MG63 (cell line): Measurements from ENCODE around the gene SLC9A8. TPM values are rescaled to one million over a fixed set of nuclear protein-coding genes. Genes with fewer than 3 reads are reported as not detected.

ENCODE experiments used
- DNase-seq: peaks from one replicate; pipeline ENCODE4 v3.0.0-alpha.2; 2020
- H3K27me3 ChIP-seq: fragments of 250-450 bp; sonication (Bioruptor Pico); 2 replicates; pipeline ENCODE4 v1.5.1; 2020; ENCODE audit warnings: mild to moderate bottlenecking, moderate library complexity
- H3K36me3 ChIP-seq: fragments of 250-450 bp; sonication (Bioruptor Pico); 2 replicates; pipeline ENCODE4 v1.5.1; 2020; ENCODE audit warnings: mild to moderate bottlenecking, moderate library complexity
- H3K4me3 ChIP-seq: fragments of 250-450 bp; sonication (Bioruptor Pico); 2 replicates; pipeline ENCODE4 v1.5.1; 2020; ENCODE audit warnings: mild to moderate bottlenecking, moderate library complexity
- H3K9me3 ChIP-seq: fragments of 250-450 bp; sonication (Bioruptor Pico); 2 replicates; pipeline ENCODE4 v1.5.1; 2020; ENCODE audit warnings: mild to moderate bottlenecking, moderate library complexity
- total RNA-seq: library from RNA; depleted of rRNA; stranded (reverse); fragments of >200 nt; shearing (Covaris generic); gene quantifications from 2 replicates; pipeline ENCODE4 v1.2.3, GENCODE V29; 2014; ENCODE audit warnings: low replicate concordance

The SLC9A8 gene
- total RNA-seq, 1 experiment from 2014 or later: 3.2 TPM

DNA sequence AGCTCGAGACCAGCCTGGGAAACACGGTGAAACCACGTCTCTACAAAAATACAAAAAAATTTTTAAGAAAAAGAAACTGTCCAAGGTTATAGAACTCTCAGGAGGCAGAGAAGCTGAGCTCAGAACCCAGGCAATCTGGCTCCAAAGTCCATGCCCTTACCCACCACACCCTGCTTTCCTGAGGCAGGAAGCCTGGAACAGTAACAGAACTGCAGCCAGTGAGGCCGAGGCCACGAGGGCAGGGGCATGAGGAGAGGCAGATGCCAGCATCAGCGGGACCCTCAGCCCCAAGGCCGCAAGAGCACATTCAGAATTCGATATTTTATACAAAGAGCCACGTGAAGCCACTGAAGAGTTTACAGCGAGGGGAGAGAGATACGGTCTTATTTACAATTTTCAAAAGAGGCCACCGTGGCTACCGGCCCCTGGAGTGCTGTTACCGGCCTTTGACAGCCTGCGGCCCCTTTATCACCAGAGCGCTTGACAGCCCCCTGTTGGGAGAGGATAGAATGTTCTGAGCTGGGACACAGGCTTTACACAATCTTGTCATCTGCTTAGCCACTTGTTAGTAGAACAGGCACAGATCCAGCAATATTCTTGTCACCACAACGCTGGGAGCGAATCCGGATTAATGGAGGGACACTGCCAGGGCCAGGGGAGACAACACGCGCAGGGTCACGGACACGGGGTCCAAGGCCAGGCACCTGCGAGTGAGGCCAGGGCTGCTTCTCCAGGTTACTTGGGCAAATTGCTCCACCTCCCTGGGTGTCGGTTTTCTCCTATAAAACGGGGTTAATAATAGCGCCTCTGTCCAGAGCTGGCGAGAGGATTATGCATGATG lies 97.1 kb downstream of the SLC9A8 start:
- no peaks in the 10 kb centered on the region for H3K27me3 ChIP-seq
- H3K36me3 ChIP-seq: peaks cover 56% of the 10 kb centered on the region
- DNase-seq: no peak
- H3K9me3 ChIP-seq: no peaks in the 10 kb centered on the region
- no peak overlapping the region for H3K4me3 ChIP-seq

DNA sequence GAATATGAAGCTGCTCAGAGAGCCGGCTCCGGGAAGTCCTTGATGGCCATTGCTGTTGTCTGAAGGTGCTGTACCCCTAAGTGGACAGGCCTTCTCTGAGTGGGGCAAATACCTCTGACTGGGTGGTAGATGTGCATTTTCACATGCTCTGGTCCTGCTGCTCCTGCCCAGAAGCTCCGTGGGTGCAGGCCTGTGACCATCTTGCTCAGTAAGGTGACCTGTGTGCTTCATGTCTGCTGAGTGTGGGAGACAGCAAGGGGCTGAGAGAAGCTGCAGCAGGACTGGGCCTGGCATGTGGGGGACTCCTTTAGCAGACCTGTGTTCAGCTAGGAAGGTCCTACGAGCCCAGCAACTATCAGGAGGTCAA lies 97.7 kb downstream of the SLC9A8 start:
- peaks cover 50% of the 10 kb centered on the region for H3K36me3 ChIP-seq
- H3K4me3 ChIP-seq: no peak overlapping the region
- H3K27me3 ChIP-seq: no peaks in the 10 kb centered on the region
- H3K9me3 ChIP-seq: no peaks in the 10 kb centered on the region
- DNase-seq: no peak

DNA sequence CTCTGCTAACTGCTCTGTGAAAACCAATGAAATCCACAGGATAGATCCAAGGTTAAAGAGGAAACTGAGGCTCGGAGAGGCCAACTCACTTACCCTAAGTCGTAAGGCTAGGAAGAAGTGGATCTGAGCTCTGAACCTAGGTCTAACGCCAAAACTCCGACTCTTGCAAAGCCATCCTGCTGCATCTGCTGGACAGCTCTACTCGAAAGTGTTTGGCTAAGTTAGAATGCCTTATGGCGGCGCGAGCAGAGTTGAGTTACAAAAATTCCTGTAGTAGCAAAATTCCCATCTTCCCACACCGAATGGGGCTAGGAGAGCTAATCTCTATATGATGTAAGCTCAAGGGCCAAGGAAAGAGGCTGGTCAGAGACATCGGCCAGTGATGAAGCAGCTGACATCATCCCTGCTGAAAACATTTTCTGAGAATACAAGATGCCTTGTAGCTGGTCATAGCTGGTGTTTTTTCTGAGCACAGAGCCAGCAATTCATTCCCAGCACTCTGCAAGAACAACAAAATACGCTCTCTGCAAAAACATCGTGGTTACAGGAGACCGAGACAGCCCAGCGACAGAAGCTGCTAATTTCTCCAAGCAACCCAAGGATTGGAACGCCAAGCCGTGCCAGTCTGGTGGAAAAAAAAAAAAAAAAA lies 100.9 kb downstream of the SLC9A8 start:
- 0 out of 2 replicates have a peak overlapping the region, but pooled peaks have one; percentile 96 for H3K4me3 ChIP-seq
- no peaks in the 10 kb centered on the region for H3K9me3 ChIP-seq
- peaks cover 31% of the 10 kb centered on the region for H3K36me3 ChIP-seq
- DNase-seq: no peak
- no peaks in the 10 kb centered on the region for H3K27me3 ChIP-seq

DNA sequence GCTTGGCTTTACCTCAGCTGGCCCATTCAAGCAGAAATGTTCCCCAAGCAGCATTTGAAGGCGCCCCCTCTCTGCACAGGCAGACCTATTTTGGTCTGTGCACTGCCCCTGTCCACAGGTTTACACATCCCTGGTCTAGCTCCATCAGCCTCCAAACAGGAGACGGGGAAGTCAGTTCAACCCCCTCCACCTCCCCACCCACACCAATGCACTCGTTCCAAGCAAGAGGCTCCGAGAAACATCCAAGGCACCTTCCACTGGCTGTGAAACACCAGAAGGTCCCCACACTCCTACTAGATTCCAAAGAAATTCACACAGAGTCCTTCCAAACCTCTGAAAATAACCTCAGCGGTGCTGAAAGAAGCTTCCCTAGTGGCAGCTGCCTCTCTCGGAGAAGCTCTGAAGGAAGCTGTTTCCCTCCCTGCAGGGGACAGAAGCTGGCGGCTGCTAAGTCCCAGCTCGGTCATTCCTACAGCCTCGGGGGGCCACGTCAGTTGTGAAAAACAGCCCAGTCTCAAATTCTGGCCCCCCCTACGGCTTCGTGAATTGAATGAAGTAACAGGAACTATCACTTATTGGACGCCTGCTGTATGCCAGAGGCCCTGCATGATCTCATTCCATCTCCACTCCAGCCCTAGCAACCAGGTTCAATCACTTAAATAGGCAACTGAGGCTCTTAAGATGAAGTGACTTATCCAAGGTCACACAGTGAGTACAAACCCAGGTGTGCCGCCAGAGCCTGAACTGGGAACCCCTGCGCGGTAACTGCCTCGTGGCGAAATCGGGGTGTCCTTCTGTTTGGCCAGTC lies 101.9 kb downstream of the SLC9A8 start:
- Histone ChIP-seq H3K4me3 (peak overlapping the region; percentile 96), H3K36me3 (peaks cover 23% of the 10 kb centered on the region), H3K9me3 (no peaks in the 10 kb centered on the region), H3K27me3 (no peaks in the 10 kb centered on the region)
- peak; percentile 30 for DNase-seq

DNA sequence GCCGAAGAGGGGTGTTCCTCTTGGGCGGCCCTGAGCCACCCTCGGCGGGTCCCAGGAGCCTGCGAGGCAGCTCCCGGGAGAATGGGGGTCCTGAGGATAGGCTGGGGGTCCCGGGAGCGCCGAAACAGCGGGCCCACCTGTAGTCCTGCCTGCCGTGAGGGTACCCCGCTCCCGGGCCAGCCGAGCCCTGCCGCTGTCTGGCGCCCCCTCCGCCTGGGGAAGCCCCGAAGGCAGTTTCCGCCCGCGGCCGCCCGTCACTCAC lies 102.4 kb downstream of the SLC9A8 start:
- Histone ChIP-seq H3K27me3 (no peaks in the 10 kb centered on the region), H3K36me3 (peaks cover 18% of the 10 kb centered on the region; the same call in 1 of the 2 replicates), H3K9me3 (no peaks in the 10 kb centered on the region), H3K4me3 (peak overlapping the region; percentile 96)
- DNase-seq: no peak

DNA sequence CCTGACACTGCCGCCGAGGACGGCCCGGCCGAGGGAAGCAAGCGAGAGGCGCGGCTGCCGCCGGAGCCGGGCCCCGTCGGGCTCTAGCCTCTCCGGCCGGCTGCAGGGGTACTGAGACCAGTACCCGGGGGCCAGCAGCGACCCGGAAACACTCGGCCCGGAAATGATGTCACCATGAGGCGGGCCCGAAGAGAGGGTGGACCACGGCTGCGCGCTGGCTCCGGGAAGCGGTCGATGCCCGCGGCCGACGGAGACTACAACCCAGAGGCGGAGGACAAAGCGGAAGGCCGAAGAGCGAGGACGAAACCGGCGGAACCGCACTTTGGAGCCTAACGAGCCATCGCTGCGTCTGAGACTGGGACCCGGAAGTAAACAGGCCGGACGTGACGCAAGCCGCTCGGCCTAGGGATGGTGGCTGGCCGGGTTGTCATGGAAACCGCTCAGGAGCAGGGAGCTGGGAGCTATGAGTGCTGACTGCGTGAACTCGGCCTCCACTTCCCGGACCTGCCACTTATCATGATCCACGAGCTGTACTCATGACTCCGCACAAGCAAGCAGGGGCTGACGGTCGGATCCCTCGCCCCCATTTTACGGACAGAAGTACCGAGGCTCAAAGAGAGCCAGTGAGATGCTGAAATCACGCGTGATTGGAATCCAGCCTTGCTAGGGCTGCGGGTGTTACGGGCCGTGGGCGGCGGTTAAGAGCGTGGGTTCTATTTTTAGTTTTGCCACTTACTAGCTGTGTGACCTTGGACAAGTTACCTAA lies 102.9 kb downstream of the SLC9A8 start, which contains the start of gene SPATA2:
SPATA2 (minus strand) TSS at position 150 of the 766 bp plus-strand sequence. CDS start 7,039 bp downstream, outside the sequence.
- Histone ChIP-seq H3K9me3 (no peaks in the 10 kb centered on the region), H3K27me3 (no peaks in the 10 kb centered on the region), H3K36me3 (peaks cover 16% of the 10 kb centered on the region; the same call in 1 of the 2 replicates), H3K4me3 (peak within 1 kb of the TSS; percentile 96)
- DNase-seq: peak; percentile 97

DNA sequence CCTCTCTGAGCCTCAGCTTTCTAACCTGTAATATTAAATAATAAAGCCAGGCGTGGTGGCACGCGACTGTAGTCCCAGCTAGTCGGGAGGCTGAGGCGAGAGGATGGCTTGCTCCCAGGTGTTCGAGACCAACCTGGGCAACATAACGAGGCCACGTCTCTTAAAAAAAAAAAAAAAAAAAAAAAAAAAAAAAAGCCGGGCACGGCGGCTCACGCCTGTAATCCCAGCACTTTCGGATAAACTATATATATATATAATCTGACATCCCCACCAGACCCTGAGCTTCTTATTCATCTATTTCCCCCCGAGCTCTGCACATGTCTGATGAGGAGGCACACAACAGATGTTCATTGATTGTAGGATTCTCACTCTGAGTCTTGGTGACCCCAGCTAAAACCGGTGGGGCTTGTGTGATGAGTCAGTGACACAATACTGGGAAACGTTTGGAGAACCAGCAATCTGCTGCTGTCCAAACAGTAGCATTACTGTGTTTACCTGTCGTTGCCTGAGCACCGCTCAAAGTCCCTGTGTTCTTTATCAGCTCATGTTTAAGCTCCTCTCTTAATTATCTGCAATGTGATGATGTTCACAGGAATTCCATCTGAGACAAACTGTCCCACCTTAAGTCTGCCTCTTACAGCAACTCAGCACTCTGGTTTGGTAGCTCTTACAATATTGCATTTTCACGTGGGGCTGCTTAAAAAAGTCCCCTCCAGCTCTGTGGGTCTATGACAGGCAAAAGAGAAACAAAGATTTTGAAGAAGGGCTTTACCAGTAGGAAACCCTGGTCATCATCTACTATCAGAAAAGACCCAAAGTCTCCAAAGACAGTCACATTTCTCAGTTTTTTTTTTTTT lies 103.7 kb downstream of the SLC9A8 start:
- peak overlapping the region; percentile 96 for H3K4me3 ChIP-seq
- H3K36me3 ChIP-seq: peaks cover 10% of the 10 kb centered on the region; the same call in 1 of the 2 replicates
- DNase-seq: peak; percentile 21
- H3K27me3 ChIP-seq: no peaks in the 10 kb centered on the region
- H3K9me3 ChIP-seq: no peaks in the 10 kb centered on the region

DNA sequence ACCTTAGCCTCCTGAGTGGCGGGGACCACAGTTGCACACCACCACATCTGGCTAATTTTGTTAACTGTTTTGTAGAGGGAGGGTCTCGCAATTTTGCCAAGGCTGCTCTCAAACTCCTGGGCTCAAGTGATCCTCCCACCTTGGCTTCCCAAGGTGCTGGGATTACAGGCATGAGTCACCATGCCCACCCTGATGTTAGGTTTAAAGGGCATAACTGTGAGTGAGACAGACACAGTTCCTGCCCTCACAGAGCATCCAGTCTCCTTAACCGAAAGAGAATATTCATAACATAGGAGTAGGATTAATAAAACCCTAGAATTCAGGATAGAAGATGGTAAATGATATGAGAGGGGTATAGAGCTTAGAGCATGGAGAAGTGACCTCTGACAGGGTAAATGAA lies 105.8 kb downstream of the SLC9A8 start:
- H3K9me3 ChIP-seq: no peaks in the 10 kb centered on the region
- H3K36me3 ChIP-seq: peaks cover under 1% of the 10 kb centered on the region; the same call in 1 of the 2 replicates
- H3K4me3 ChIP-seq: no peak overlapping the region
- no peaks in the 10 kb centered on the region for H3K27me3 ChIP-seq
- DNase-seq: no peak

DNA sequence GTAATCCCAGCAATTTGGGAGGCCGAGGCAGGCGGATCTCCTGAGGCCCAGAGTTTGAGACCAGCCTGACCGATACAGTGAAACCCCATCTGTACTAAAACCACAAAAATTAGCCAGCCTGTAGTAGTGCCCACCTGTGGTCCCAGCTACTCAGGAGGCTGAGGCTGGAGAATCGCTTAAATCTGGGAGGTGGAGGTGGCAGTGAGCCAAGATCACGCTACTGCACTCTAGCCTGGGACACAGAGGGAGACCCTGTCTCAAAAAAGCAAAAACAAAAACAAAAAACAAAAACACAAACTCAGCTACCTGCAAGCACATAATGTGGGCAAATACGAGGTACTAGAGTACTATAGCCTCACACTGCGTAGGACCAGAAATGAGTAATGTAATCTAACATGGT lies 106.4 kb downstream of the SLC9A8 start:
- Histone ChIP-seq H3K4me3 (no peak overlapping the region), H3K9me3 (no peaks in the 10 kb centered on the region), H3K36me3 (no peaks in the 10 kb centered on the region; the same call in 1 of the 2 replicates), H3K27me3 (no peaks in the 10 kb centered on the region)
- DNase-seq: no peak

DNA sequence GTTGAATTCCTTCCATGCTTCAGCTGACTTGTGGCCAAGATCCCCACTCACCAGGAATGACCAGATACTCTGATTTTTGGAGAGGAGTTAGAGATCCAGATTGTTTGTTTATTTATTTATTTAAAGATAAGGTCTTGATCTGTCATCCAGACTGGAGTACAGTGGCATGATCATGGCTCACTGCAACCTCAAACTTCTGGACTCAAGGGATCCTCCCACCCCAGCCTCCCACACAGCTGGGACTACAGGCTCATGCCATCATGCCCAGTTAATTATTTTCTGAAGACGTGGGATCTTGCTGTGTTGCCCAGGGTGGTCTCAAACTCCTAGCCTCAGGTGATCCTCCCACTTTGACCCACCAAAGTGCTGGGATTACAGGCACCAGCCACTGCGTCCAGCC lies 106.8 kb downstream of the SLC9A8 start:
- peak; percentile 40 for DNase-seq
- no peaks in the 10 kb centered on the region for H3K27me3 ChIP-seq
- no peaks in the 10 kb centered on the region for H3K9me3 ChIP-seq
- H3K36me3 ChIP-seq: no peaks in the 10 kb centered on the region; the same call in 1 of the 2 replicates
- no peak overlapping the region for H3K4me3 ChIP-seq

DNA sequence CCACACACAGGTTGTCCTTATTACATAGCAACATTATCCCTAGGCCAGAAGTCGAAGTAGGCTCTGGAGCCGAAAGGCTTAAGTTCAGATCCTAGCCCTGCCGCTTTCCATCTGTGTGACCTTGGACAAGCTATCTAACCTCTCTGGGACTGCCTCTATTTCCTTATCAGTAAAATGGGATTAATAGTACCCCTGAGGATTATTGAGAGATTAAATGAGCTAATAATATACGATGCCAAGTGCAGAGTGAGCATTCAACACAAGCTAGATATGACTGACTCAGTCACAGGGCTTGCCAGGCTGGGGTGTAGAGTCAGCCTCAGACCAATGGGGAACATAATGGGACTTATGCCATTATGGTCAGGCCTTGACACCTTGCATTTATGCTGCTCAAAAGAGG lies 111.6 kb downstream of the SLC9A8 start:
- Histone ChIP-seq H3K9me3 (no peaks in the 10 kb centered on the region), H3K4me3 (no peak overlapping the region), H3K27me3 (no peaks in the 10 kb centered on the region), H3K36me3 (no peaks in the 10 kb centered on the region)
- peak; percentile 50 for DNase-seq

DNA sequence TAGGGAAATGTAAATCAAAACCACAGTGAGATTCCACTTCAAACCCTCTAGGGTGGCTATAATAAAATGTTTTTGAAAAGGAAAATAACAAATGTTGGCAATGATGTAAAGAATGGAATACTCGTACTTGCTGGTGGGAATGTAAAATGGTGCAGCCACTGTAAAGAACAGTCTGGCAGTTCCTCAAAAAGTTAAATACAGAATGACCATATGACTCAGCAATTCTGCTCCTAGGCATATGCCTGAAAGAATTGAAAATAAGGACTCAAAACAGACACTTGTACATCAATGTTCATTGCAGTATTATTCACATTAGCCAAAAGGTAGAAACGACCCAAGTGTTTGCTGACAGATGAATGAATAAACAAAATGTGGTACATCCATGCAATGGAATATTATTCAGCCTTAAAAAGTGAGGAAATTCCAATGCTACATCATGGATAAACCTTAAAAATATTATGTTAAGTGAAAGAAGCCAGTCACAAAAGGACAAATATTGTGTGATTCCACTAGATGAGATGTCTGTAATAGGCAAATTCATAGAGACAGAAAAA lies 113.3 kb downstream of the SLC9A8 start:
- Histone ChIP-seq H3K27me3 (no peaks in the 10 kb centered on the region), H3K9me3 (no peaks in the 10 kb centered on the region), H3K4me3 (no peak overlapping the region), H3K36me3 (no peaks in the 10 kb centered on the region)
- no peak for DNase-seq

DNA sequence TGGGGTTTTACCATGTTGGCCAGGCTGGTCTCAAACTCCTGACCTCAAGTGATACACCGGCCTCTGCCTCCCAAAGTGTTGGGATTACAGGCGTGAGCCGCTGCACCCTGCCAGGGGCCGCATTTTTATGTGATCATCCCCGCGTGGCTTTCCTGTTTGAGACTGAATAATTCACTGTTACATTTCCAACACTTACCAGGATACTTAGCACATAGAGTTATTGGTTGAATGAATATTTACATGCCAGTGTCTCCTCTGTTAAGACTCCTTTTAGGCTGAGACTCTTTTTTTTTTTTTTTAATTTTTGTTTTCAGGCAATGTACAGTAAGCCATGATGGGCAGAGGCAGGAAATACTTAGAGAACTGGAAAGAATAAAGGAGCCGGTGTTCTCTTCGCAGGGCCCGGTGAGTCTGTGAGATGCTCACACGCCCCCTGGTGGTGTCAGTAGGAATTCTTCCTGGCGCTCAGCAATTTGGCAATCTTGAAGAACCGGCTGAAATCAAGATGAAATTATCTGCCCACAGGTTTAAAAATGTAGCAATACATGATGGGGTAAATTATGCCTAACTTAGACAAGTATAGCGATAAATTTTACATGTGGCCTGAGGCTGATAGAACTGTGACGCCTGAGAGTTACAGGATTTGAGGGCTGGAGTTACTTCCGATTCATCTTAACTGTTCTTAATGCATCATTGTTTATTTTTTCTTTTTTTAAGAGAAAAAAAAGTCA lies 115.9 kb downstream of the SLC9A8 start:
- no peaks in the 10 kb centered on the region for H3K27me3 ChIP-seq
- peak; percentile 75 for DNase-seq
- no peaks in the 10 kb centered on the region for H3K9me3 ChIP-seq
- H3K36me3 ChIP-seq: no peaks in the 10 kb centered on the region
- H3K4me3 ChIP-seq: no peak overlapping the region

DNA sequence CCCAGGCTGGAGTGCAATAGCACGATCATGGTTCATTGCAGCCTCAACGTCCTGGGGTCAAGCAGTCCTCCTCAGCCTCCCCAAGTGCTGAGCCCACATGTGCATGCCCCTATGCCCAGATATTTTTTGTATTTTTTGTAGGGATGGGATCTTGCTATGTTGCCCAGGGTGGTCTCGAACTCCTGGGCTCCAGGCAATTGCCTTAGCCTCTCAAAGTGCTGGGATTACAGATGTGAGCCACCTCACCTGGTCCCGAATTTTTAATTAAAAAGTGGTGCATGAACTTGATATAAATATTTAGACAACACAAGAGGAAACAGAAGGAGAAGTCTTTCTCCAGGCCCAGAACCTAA lies 116.5 kb downstream of the SLC9A8 start:
- DNase-seq: no peak
- H3K4me3 ChIP-seq: no peak overlapping the region
- H3K9me3 ChIP-seq: no peaks in the 10 kb centered on the region
- H3K27me3 ChIP-seq: no peaks in the 10 kb centered on the region
- H3K36me3 ChIP-seq: no peaks in the 10 kb centered on the region

DNA sequence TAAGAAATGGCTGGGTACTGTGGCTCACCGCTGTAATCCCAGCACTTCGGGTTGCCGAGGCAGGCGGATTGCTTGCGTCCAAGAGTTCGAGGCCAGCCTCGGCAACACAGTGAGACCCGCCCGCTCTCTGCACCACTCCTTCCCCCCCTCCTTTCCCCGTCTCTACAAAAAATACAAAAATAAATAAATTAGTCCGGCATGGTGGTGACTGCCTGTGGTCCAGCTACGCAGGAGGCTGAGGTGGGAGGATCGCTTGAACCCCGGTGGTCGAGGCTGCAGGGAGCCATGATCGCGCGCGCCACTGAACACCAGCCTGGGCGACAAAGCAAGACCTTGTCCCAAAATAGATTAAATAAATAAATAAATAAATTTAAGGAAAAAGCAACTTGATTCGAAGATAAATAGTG lies 123.1 kb downstream of the SLC9A8 start:
- no peak for DNase-seq
- peak overlapping the region; percentile 99 for H3K4me3 ChIP-seq
- H3K27me3 ChIP-seq: no peaks in the 10 kb centered on the region
- peaks cover 34% of the 10 kb centered on the region for H3K36me3 ChIP-seq
- H3K9me3 ChIP-seq: no peaks in the 10 kb centered on the region
